Suprapubic skin (tissue), 4 donors: Measurements from ENCODE around the gene RPLP2. TPM values are rescaled to one million over a fixed set of nuclear protein-coding genes. Genes with fewer than 3 reads are reported as not detected.
A peak's percentile ranks its signal among the peaks of the same experiment; 100 is the strongest.

ENCODE experiments used
- DNase-seq, 2 donors: peaks; one replicate each; pipeline ENCODE4 v3.0.0-alpha.2; 2019; ENCODE audit warnings: low spot score in 2 of 2
- H3K27ac ChIP-seq: fragments of 200-600 bp; sonication (generic); one replicate; pipeline ENCODE4 v1.5.1; 2019
- H3K27me3 ChIP-seq: fragments of 200-600 bp; sonication (generic); one replicate; pipeline ENCODE4 v1.5.1; 2019
- H3K36me3 ChIP-seq: fragments of 200-600 bp; sonication (generic); one replicate; pipeline ENCODE4 v1.5.1; 2019
- H3K4me1 ChIP-seq: fragments of 200-600 bp; sonication (generic); one replicate; pipeline ENCODE4 v1.5.1; 2019
- H3K4me3 ChIP-seq: fragments of 200-600 bp; sonication (generic); one replicate; pipeline ENCODE4 v1.5.1; 2019; ENCODE audit warnings: mild to moderate bottlenecking
- H3K9me3 ChIP-seq: fragments of 200-600 bp; sonication (generic); one replicate; pipeline ENCODE4 v1.5.1; 2019
- EP300 ChIP-seq: sonication (generic); formaldehyde crosslinking; IDR thresholded peaks from one replicate; pipeline ENCODE4 v1.6.1; 2017; ENCODE audit warnings: antibody characterized with exemption
- POLR2A ChIP-seq, 2 donors: fragments of 450-650 bp; IDR thresholded peaks; one replicate each; pipeline ENCODE4 v1.6.1; 2017; ENCODE audit warnings: antibody characterized with exemption in 2 of 2, mild to moderate bottlenecking in 2 of 2, moderate library complexity in 2 of 2
- POLR2AphosphoS5 ChIP-seq, 3 donors: sonication (generic); formaldehyde crosslinking; IDR thresholded peaks; one replicate each; pipeline ENCODE4 v1.6.1; 2017; ENCODE audit warnings: antibody characterized with exemption in 3 of 3
- WGBS: methylation state at CpG from one replicate; pipeline ENCODE4 v1.1.5; 2018; 5-methylcytosine and 5-hydroxymethylcytosine counted together
- total RNA-seq, 4 donors: library from RNA; depleted of rRNA; stranded (reverse); fragments of >200 nt; gene quantifications; one replicate each; pipeline ENCODE4 v1.1.0, GENCODE V29; 2016
- TF ChIP-seq, protein P1 (sequence below), 2 donors: fragments of 200-600 bp in 1 of 2; fragments of 450-650 bp in 1 of 2; sonication (generic) in 1 of 2; IDR thresholded peaks; one replicate each; pipeline ENCODE4 v1.5.1; 2016 to 2019; ENCODE audit warnings: antibody characterized with exemption in 2 of 2, mild to moderate bottlenecking in 1 of 2, moderate library complexity in 1 of 2

The RPLP2 gene
- total RNA-seq, 4 donors from 2014 or later: 692 to 1,129 (median 991) TPM

DNA sequence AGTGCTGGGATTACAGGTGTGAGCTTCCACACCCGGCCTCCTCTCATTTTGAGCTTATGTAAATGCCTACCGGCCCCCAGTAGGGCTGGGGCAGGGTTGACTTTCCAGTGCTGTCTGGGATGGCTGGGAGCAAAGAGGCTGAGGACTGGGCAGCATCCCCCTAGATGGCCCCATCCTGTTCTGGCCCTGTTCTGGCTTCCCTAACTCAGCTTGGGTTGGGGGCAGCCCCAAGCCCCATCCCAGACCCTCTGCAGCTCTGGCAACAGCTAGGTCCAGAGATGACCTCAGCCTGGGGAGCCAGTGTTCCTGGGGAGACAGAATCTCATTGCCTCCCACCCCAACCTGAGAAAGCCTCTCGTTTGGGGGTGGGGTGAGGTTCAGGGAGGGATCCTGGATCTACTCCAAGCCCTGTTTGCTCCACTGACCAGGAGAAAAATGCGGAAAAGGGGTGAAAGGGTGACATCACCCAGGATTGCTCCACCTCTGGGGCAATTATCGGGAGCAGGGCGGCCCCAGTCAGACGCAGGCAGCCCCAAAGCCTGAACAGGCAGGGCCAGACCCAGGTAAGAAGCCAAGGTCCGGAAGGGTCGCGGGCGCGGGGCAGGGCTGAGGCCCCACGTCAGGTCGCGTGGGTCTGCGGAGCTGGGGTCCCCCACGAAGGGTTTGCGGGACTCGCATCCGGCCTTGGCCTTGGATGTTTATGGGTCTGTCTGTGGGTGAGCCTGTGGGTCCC, 8.8 kb downstream of the RPLP2 start, which contains the start of gene PNPLA2:
TSS of gene PNPLA2 (plus strand) at position 519 of the 733 bp plus-strand sequence. CDS start 805 bp downstream, outside the sequence.
- 32% methylated on average over 9 of the region's 20 CpGs for WGBS
- Histone ChIP-seq H3K36me3 (peaks cover 24% of the 10 kb centered on the region), H3K4me3 (peak within 1 kb of the TSS; percentile 95), H3K27me3 (no peaks in the 10 kb centered on the region), H3K9me3 (no peaks in the 10 kb centered on the region), H3K27ac (peak within 1 kb of the TSS; percentile 100), H3K4me1 (peaks cover 37% of the 10 kb centered on the region)
- DNase-seq: no peak
- TF ChIP-seq, protein P1, sequence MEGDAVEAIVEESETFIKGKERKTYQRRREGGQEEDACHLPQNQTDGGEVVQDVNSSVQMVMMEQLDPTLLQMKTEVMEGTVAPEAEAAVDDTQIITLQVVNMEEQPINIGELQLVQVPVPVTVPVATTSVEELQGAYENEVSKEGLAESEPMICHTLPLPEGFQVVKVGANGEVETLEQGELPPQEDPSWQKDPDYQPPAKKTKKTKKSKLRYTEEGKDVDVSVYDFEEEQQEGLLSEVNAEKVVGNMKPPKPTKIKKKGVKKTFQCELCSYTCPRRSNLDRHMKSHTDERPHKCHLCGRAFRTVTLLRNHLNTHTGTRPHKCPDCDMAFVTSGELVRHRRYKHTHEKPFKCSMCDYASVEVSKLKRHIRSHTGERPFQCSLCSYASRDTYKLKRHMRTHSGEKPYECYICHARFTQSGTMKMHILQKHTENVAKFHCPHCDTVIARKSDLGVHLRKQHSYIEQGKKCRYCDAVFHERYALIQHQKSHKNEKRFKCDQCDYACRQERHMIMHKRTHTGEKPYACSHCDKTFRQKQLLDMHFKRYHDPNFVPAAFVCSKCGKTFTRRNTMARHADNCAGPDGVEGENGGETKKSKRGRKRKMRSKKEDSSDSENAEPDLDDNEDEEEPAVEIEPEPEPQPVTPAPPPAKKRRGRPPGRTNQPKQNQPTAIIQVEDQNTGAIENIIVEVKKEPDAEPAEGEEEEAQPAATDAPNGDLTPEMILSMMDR (IDR thresholded peaks at IDR 0.05): no peak
- no peak for TF ChIP-seq POLR2AphosphoS5 (IDR thresholded peaks at IDR 0.05)
- TF ChIP-seq EP300: no peak
- no peak for TF ChIP-seq POLR2A (IDR thresholded peaks at IDR 0.05)

DNA sequence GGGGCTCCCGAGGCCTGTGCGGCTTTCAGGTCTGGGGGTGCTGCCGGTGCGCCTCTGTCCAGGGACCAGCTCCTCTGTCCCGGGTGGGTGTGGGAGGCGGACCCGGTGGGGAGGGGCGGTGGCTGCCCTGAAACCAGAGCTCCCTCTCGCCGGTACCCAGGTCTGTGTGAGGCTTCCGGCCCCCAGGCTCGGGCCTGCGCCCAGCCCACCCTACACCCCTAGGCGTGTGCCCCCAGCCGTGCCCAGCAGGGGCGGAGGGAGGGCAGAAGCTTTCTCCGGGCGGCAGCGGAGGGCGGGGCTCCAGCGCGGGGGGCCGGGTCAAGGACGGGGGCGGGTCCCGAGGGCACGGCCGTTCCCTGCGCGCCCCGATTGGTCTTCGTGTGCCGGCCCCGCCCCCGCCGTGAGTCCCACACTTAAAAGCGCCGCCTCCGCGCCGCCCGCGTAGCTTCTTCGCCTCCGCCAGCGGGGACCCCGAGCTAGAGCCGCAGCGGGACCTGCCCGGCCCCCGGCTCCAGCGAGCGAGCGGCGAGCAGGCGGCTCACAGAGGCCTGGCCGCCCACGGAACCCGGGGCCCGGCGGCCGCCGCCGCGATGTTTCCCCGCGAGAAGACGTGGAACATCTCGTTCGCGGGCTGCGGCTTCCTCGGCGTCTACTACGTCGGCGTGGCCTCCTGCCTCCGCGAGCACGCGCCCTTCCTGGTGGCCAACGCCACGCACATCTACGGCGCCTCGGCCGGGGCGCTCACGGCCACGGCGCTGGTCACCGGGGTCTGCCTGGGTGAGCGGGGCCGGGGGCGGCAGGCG, 9.6 kb downstream of the RPLP2 start:
- peak; percentile 96 to 97 for DNase-seq
- H3K4me3 ChIP-seq: peak overlapping the region; percentile 95
- TF ChIP-seq EP300 (no peak), POLR2AphosphoS5 (IDR thresholded peaks at IDR 0.05) (peak in 1 of 3 donors; percentile 65), POLR2A (IDR thresholded peaks at IDR 0.05) (peak; percentile 75 to 87)
- TF ChIP-seq, protein P1 (IDR thresholded peaks at IDR 0.05): peak in 1 of 2 donors; percentile 31
- H3K27me3 ChIP-seq: no peaks in the 10 kb centered on the region
- peak overlapping the region; percentile 100 for H3K27ac ChIP-seq
- H3K4me1 ChIP-seq: peaks cover 38% of the 10 kb centered on the region
- no peaks in the 10 kb centered on the region for H3K9me3 ChIP-seq
- 0% methylated on average over 8 of the region's 96 CpGs for WGBS
- peaks cover 24% of the 10 kb centered on the region for H3K36me3 ChIP-seq

DNA sequence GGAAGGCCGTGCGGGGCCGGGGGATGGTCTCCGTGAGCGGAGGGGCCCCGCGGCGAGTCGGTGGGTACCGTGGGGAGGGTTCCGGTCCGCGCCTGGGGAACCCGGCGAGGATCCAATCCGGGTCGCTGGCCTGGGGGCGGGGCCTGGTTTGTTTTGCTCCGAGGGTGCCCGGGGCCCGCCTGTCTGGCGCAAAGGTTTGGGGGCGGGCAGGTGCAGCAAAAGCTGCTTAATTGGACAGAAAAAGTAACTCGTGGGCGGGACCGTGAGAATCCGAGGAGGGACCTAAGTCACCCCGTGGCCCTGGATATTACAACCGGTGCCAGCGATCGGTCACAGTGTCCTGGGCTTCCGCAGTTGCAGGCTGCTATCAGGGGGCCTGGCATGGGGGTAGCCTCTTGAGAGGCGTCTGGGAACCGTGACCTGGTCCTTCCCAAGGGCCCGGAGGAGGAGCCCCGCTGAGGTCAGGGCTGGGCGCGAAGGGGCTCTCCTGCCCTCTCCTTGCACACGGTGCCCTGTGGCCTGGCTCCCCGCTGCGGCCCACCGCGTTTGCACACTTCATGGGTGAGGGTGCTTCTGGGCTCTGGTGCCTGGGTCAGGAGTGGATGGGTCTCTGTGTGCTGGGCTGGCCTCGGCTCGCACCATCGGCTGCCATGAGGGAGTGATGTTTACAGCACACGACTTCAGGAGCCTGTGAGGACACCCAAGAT, 10.3 kb downstream of the RPLP2 start:
- no peak for TF ChIP-seq POLR2AphosphoS5 (IDR thresholded peaks at IDR 0.05)
- no peak for TF ChIP-seq EP300
- TF ChIP-seq POLR2A (IDR thresholded peaks at IDR 0.05): peak in 1 of 2 donors; percentile 44
- TF ChIP-seq, protein P1 (IDR thresholded peaks at IDR 0.05): no peak
- peaks cover 43% of the 10 kb centered on the region for H3K4me1 ChIP-seq
- peaks cover 32% of the 10 kb centered on the region for H3K36me3 ChIP-seq
- DNase-seq: peak; percentile 95
- H3K9me3 ChIP-seq: no peaks in the 10 kb centered on the region
- H3K27me3 ChIP-seq: no peaks in the 10 kb centered on the region
- H3K4me3 ChIP-seq: peak overlapping the region; percentile 95
- WGBS: no CpG with 5 or more reads among the region's 47 CpGs
- peak overlapping the region; percentile 100 for H3K27ac ChIP-seq

DNA sequence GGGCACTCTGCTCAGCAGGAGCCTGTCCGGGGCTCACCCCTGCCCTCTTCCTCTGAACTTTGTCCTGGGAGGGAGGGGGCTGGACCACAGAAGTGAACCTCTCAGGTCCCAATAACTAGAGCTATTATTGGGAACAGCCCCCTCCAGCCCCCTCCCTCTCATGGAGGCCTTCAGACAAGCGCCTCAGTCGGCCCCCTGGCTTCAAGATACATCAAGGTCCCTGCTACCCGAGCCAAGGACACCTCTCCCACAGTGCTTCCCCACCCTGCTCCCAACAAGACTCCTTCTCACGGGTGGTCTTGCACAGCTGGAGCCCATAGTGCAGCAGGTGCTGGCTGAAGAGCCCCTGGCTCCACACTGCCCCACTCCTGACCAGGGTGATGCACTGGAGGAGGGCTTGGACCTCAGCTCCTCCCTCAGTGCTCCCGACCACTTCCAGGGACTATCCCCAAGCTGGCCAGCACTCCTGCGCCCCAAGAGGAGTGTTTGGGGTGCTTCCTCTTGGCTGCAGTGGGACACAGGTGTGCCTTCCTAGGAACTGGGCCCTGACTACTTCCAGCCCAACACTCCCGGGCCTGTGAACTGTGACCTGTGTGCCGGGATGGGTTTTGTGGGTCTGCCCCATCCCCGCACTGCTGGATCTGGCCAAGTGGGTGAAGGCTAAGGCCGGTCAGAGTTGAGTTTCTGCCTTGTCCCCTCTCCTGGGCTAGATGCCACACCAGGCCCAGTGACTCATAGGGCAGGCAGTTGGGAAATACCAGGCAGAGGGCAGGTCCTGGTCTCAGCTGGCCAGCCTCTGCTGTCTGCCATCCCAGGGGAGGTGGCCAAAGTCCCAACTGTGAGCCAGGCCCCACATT, 11.1 kb downstream of the RPLP2 start:
- TF ChIP-seq, protein P1 (IDR thresholded peaks at IDR 0.05): no peak
- peak in 2 of 3 donors; percentile 18 to 43 for TF ChIP-seq POLR2AphosphoS5 (IDR thresholded peaks at IDR 0.05)
- 48% methylated on average over 8 of the region's 11 CpGs for WGBS
- no peaks in the 10 kb centered on the region for H3K9me3 ChIP-seq
- H3K27me3 ChIP-seq: no peaks in the 10 kb centered on the region
- peaks cover 36% of the 10 kb centered on the region for H3K36me3 ChIP-seq
- H3K27ac ChIP-seq: peak overlapping the region; percentile 100
- H3K4me1 ChIP-seq: peaks cover 47% of the 10 kb centered on the region
- peak in 1 of 2 donors; percentile 90 for DNase-seq
- H3K4me3 ChIP-seq: peak overlapping the region; percentile 95
